GM19351 (cell line): Measurements from ENCODE around the gene HPD.
"Not testable (repeated sequence)": the region's sequence is repeated elsewhere in the genome, so short reads cannot be mapped to it uniquely, and the experiment has no call there.

ENCODE experiments used
- ATAC-seq: cut with Tn5 transposase; IDR thresholded peaks from one replicate; pipeline ENCODE4 v1.9.1; 2021; ENCODE audit warnings: mild to moderate bottlenecking, moderate library complexity; ENCODE audit not compliant: unreplicated experiment

The HPD gene

GRCh38 chr12:121869229-121869628 lies 10.6 kb upstream of the HPD start:
- ATAC-seq, result not testable (repeated sequence)

GRCh38 chr12:121866331-121866730 lies 7.7 kb upstream of the HPD start:
- no peak for ATAC-seq

- no peak for ATAC-seq
Observed at GRCh38 chr12:121861636-121862254, 3.1 kb upstream of the HPD start.

- ATAC-seq, result not testable (repeated sequence)
Observed at GRCh38 chr12:121860699-121861098, 2.0 kb upstream of the HPD start.

- ATAC-seq, result no peak
Observed at GRCh38 chr12:121860257-121860656, 1.6 kb upstream of the HPD start.

- ATAC-seq, result no peak
Observed at GRCh38 chr12:121858318-121858661, 369 bp downstream of the HPD start.

- no peak for ATAC-seq
Observed at GRCh38 chr12:121857322-121858246, 1.1 kb downstream of the HPD start.

GRCh38 chr12:121852392-121852791 lies 6.3 kb downstream of the HPD start:
- ATAC-seq, result not testable (repeated sequence)

GRCh38 chr12:121849665-121850064 lies 9.0 kb downstream of the HPD start:
- no peak for ATAC-seq

GRCh38 chr12:121849211-121849610 lies 9.4 kb downstream of the HPD start:
- ATAC-seq, result no peak

GRCh38 chr12:121845701-121846100 lies 13.0 kb downstream of the HPD start:
- ATAC-seq, result no peak

- no peak for ATAC-seq
Observed at GRCh38 chr12:121843236-121843982, 15.2 kb downstream of the HPD start.

GRCh38 chr12:121839993-121840761 lies 18.5 kb downstream of the HPD start:
- ATAC-seq, result no peak

GRCh38 chr12:121839106-121839992 lies 19.3 kb downstream of the HPD start:
- ATAC-seq, result peak; percentile 96

GRCh38 chr12:121838126-121838525 lies 20.5 kb downstream of the HPD start:
- no peak for ATAC-seq

- no peak for ATAC-seq
Observed at GRCh38 chr12:121837680-121838079, 21.0 kb downstream of the HPD start.

- no peak for ATAC-seq
Observed at GRCh38 chr12:121831571-121832245, 27.0 kb downstream of the HPD start.

- no peak for ATAC-seq
Observed at GRCh38 chr12:121830588-121831265, 27.9 kb downstream of the HPD start.

- no peak for ATAC-seq
Observed at GRCh38 chr12:121830134-121830533, 28.5 kb downstream of the HPD start.
